ENCODE results near the gene FICD. TPM values are rescaled to one million over a fixed set of nuclear protein-coding genes. Genes with fewer than 3 reads are reported as not detected.

FICD gene
- total and polyA plus RNA-seq, 2 of the 13 experiments (the other 11 are each of a cell fraction or from before 2014, with no cell fraction given) = 0.99 to 3.0 TPM

DNA sequence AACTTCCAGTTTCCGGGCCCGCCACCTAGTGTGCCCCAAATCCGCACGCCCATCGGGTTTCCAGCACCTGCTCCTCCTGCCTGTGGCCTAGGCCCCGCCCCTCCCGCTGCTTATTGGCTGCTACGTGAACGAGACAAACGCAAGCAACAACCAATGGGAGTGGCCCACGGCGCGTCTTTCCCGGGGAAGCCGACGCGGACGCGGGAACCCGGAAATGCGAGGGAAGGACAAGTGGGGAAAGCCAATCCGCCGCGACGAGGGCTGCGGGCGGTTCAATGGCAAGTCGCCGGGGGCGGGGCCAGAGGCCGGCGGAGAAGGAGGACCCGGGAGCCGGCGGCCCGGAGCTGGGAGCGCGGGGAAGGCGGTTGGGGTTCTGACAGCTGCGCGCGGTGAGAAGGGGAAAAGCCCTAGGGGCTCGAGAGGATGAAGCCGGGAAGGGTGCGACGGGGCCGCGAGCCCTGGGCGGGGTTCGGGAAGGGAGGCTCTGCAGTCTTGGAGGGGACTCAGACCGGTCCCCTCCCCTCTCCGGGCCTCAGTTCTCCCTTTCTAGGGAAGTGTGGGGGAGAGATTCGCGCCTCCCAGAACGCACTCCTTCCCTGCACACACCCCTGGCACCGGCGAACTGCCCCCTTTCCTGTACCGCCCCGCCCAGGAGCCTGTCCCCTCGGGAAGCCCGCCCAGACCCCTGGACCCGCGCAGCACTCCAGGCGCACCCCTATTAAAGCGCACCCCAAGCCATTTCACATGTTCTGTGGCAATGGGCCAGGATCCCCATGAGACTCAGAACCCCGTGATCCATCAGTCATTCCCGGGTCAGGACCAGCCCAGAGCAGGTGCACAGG, at the start of gene FICD (continued):
- TF ChIP-seq, protein P1, sequence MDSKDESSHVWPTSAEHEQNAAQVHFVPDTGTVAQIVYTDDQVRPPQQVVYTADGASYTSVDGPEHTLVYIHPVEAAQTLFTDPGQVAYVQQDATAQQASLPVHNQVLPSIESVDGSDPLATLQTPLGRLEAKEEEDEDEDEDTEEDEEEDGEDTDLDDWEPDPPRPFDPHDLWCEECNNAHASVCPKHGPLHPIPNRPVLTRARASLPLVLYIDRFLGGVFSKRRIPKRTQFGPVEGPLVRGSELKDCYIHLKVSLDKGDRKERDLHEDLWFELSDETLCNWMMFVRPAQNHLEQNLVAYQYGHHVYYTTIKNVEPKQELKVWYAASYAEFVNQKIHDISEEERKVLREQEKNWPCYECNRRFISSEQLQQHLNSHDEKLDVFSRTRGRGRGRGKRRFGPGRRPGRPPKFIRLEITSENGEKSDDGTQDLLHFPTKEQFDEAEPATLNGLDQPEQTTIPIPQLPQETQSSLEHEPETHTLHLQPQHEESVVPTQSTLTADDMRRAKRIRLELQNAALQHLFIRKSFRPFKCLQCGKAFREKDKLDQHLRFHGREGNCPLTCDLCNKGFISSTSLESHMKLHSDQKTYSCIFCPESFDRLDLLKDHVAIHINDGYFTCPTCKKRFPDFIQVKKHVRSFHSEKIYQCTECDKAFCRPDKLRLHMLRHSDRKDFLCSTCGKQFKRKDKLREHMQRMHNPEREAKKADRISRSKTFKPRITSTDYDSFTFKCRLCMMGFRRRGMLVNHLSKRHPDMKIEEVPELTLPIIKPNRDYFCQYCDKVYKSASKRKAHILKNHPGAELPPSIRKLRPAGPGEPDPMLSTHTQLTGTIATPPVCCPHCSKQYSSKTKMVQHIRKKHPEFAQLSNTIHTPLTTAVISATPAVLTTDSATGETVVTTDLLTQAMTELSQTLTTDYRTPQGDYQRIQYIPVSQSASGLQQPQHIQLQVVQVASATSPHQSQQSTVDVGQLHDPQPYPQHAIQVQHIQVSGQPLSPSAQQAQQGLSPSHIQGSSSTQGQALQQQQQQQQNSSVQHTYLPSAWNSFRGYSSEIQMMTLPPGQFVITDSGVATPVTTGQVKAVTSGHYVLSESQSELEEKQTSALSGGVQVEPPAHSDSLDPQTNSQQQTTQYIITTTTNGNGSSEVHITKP (CRISPR knock-in tag; IDR thresholded peaks at IDR 0.05; ENCODE audit: low read depth) = no peak
- TF ChIP-seq ATF1 (CRISPR knock-in tag; IDR thresholded peaks at IDR 0.05) (peak; percentile 81), ARHGAP35 (CRISPR knock-in tag; IDR thresholded peaks at IDR 0.05; ENCODE audit: borderline replicate concordance) (no peak; the same call in 1 of the 2 replicates), ZNF891 (CRISPR knock-in tag; IDR thresholded peaks at IDR 0.05) (peak; percentile 28; the same call in 1 of the 2 replicates), MEF2D (CRISPR knock-in tag; IDR thresholded peaks at IDR 0.05) (peak; percentile 47; the same call in 1 of the 2 replicates), HCFC1 (IDR thresholded peaks at IDR 0.05; ENCODE audit: low read depth, low read length) (no peak), ZNF713 (CRISPR knock-in tag; IDR thresholded peaks at IDR 0.05) (no peak), HOXD1 (CRISPR knock-in tag; IDR thresholded peaks at IDR 0.05) (no peak), ZNF777 (CRISPR knock-in tag; IDR thresholded peaks at IDR 0.05) (0 out of 2 replicates have a peak, but pooled peaks have one; percentile 50), YY1 (IDR thresholded peaks at IDR 0.05; ENCODE audit: insufficient read depth, insufficient replicate concordance, low read depth, low read length) (peak; percentile 14), NFE2L1 (CRISPR knock-in tag; IDR thresholded peaks at IDR 0.05; ENCODE audit: borderline replicate concordance) (no peak), ZNF558 (CRISPR knock-in tag; IDR thresholded peaks at IDR 0.05; ENCODE audit: borderline replicate concordance) (no peak)
- TF ChIP-seq, protein P2, sequence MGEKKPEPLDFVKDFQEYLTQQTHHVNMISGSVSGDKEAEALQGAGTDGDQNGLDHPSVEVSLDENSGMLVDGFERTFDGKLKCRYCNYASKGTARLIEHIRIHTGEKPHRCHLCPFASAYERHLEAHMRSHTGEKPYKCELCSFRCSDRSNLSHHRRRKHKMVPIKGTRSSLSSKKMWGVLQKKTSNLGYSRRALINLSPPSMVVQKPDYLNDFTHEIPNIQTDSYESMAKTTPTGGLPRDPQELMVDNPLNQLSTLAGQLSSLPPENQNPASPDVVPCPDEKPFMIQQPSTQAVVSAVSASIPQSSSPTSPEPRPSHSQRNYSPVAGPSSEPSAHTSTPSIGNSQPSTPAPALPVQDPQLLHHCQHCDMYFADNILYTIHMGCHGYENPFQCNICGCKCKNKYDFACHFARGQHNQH (CRISPR knock-in tag; IDR thresholded peaks at IDR 0.05) = peak; percentile 37; the same call in 1 of the 2 replicates
- TF ChIP-seq, protein P3, sequence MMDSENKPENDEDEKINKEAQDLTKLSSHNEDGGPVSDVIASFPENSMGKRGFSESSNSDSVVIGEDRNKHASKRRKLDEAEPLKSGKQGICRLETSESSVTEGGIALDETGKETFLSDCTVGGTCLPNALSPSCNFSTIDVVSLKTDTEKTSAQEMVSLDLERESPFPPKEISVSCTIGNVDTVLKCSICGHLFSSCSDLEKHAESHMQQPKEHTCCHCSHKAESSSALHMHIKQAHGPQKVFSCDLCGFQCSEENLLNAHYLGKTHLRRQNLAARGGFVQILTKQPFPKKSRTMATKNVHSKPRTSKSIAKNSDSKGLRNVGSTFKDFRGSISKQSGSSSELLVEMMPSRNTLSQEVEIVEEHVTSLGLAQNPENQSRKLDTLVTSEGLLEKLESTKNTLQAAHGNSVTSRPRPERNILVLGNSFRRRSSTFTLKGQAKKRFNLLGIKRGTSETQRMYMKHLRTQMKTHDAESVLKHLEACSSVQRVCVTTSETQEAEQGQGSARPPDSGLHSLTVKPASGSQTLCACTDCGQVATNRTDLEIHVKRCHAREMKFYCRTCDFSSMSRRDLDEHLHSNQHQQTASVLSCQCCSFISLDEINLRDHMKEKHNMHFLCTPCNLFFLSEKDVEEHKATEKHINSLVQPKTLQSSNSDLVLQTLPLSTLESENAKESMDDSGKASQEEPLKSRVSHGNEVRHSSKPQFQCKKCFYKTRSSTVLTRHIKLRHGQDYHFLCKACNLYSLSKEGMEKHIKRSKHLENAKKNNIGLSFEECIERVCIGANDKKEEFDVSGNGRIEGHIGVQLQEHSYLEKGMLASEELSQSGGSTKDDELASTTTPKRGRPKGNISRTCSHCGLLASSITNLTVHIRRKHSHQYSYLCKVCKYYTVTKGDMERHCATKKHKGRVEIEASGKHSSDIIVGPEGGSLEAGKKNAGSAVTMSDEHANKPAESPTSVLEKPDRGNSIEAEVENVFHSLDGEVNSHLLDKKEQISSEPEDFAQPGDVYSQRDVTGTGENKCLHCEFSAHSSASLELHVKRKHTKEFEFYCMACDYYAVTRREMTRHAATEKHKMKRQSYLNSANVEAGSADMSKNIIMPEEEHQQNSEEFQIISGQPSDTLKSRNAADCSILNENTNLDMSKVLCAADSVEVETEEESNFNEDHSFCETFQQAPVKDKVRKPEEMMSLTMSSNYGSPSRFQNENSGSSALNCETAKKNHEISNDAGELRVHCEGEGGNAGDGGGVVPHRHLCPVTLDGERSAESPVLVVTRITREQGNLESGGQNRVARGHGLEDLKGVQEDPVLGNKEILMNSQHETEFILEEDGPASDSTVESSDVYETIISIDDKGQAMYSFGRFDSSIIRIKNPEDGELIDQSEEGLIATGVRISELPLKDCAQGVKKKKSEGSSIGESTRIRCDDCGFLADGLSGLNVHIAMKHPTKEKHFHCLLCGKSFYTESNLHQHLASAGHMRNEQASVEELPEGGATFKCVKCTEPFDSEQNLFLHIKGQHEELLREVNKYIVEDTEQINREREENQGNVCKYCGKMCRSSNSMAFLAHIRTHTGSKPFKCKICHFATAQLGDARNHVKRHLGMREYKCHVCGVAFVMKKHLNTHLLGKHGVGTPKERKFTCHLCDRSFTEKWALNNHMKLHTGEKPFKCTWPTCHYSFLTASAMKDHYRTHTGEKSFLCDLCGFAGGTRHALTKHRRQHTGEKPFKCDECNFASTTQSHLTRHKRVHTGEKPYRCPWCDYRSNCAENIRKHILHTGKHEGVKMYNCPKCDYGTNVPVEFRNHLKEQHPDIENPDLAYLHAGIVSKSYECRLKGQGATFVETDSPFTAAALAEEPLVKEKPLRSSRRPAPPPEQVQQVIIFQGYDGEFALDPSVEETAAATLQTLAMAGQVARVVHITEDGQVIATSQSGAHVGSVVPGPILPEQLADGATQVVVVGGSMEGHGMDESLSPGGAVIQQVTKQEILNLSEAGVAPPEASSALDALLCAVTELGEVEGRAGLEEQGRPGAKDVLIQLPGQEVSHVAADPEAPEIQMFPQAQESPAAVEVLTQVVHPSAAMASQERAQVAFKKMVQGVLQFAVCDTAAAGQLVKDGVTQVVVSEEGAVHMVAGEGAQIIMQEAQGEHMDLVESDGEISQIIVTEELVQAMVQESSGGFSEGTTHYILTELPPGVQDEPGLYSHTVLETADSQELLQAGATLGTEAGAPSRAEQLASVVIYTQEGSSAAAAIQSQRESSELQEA (CRISPR knock-in tag; IDR thresholded peaks at IDR 0.05; ENCODE audit: not compliant biosample characterization) = peak; percentile 24

Measured in HepG2 (cell line).